HCT116 (cell line): ENCODE results near the gene GPC5.

Source experiments
- EZH2 ChIP-seq: fragments of 200-600 bp; sonication (generic); IDR thresholded peaks from 2 replicates; pipeline ENCODE4 v1.6.1; 2017; ENCODE audit warnings: antibody characterized with exemption, mixed run types
- JUND ChIP-seq: IDR thresholded peaks from 2 replicates; pipeline ENCODE4 v1.6.1; 2012
- POLR2A ChIP-seq: IDR thresholded peaks from 2 replicates; pipeline ENCODE4 v1.7.0; 2011; ENCODE audit warnings: borderline replicate concordance; ENCODE audit not compliant: insufficient read depth, insufficient read length; ENCODE audit errors: extremely low read depth
- POLR2AphosphoS5 ChIP-seq: IDR thresholded peaks from 2 replicates; pipeline ENCODE4 v1.6.1; 2011; ENCODE audit warnings: mild to moderate bottlenecking, low read depth, low read length, moderate library complexity
- RAD21 ChIP-seq: IDR thresholded peaks from 2 replicates; pipeline ENCODE4 v1.6.1; 2012; ENCODE audit warnings: low read depth, mild to moderate bottlenecking
- SIN3A ChIP-seq: IDR thresholded peaks from 2 replicates; pipeline ENCODE4 v1.6.1; 2012; ENCODE audit warnings: low read depth
- SP1 ChIP-seq: IDR thresholded peaks from 2 replicates; pipeline ENCODE4 v1.6.1; 2012; ENCODE audit warnings: low read depth
- YY1 ChIP-seq: IDR thresholded peaks from 2 replicates; pipeline ENCODE4 v1.6.1; 2011; ENCODE audit warnings: low read length, low read depth, moderate library complexity, mild to moderate bottlenecking; ENCODE audit not compliant: insufficient replicate concordance; ENCODE audit errors: extremely low read depth
- TF ChIP-seq, protein P1 (sequence below), 3 experiments: fragments of 200-600 bp in 1 of 3; sonication (generic) in 1 of 3; IDR thresholded peaks in 2 of 3; conservative IDR thresholded peaks in 1 of 3; 2 replicates each; pipeline ENCODE4 v1.5.1; 2012 to 2017; ENCODE audit warnings: low read depth in 2 of 3, low read length in 2 of 3, antibody characterized with exemption in 1 of 3, borderline replicate concordance in 1 of 3, control low read depth in 1 of 3, mild to moderate bottlenecking in 1 of 3, mixed read lengths in 1 of 3, mixed run types in 1 of 3, moderate library complexity in 1 of 3; ENCODE audit not compliant: insufficient read depth in 1 of 3
- TF ChIP-seq, protein P2 (sequence below): IDR thresholded peaks from 2 replicates; pipeline ENCODE4 v1.6.1; 2012
- TF ChIP-seq, protein P3 (sequence below): IDR thresholded peaks from 2 replicates; pipeline ENCODE4 v1.6.1; 2011; ENCODE audit warnings: mild to moderate bottlenecking, low read length, moderate library complexity; ENCODE audit not compliant: insufficient replicate concordance; ENCODE audit errors: extremely low read depth

DNA sequence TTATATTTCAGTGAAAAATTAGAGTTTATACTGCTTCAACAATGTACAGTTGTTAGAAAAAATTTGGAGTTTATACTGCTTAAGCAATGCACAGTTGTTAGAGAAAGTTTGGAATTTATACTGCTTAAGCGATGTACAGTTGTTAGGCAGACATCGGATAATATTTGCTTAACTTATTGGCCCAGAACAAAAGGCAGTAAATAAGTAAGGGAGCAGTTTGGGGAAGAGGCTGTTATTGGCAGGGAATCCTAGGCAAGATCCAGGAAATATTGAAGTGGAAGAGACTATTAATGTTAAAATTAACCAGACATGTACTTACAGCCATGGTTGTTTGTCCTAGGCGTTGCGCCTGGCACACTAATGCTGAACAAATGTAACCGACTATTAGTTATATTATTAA, 166.9 kb downstream of the GPC5 start:
- TF ChIP-seq, protein P1, sequence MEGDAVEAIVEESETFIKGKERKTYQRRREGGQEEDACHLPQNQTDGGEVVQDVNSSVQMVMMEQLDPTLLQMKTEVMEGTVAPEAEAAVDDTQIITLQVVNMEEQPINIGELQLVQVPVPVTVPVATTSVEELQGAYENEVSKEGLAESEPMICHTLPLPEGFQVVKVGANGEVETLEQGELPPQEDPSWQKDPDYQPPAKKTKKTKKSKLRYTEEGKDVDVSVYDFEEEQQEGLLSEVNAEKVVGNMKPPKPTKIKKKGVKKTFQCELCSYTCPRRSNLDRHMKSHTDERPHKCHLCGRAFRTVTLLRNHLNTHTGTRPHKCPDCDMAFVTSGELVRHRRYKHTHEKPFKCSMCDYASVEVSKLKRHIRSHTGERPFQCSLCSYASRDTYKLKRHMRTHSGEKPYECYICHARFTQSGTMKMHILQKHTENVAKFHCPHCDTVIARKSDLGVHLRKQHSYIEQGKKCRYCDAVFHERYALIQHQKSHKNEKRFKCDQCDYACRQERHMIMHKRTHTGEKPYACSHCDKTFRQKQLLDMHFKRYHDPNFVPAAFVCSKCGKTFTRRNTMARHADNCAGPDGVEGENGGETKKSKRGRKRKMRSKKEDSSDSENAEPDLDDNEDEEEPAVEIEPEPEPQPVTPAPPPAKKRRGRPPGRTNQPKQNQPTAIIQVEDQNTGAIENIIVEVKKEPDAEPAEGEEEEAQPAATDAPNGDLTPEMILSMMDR (IDR thresholded peaks at IDR 0.05 in 2 of 3, conservative IDR thresholded peaks at IDR 0.05 in 1 of 3; ENCODE audit: borderline replicate concordance in 1 of 3, insufficient read depth in 1 of 3, low read depth in 2 of 3, low read length in 2 of 3): no peak
- TF ChIP-seq SP1: no peak
- no peak for TF ChIP-seq POLR2AphosphoS5
- TF ChIP-seq POLR2A: no peak
- no peak for TF ChIP-seq EZH2
- TF ChIP-seq YY1: no peak
- TF ChIP-seq, protein P2, sequence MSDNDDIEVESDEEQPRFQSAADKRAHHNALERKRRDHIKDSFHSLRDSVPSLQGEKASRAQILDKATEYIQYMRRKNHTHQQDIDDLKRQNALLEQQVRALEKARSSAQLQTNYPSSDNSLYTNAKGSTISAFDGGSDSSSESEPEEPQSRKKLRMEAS: no peak
- no peak for TF ChIP-seq SIN3A
- no peak for TF ChIP-seq RAD21
- TF ChIP-seq, protein P3, sequence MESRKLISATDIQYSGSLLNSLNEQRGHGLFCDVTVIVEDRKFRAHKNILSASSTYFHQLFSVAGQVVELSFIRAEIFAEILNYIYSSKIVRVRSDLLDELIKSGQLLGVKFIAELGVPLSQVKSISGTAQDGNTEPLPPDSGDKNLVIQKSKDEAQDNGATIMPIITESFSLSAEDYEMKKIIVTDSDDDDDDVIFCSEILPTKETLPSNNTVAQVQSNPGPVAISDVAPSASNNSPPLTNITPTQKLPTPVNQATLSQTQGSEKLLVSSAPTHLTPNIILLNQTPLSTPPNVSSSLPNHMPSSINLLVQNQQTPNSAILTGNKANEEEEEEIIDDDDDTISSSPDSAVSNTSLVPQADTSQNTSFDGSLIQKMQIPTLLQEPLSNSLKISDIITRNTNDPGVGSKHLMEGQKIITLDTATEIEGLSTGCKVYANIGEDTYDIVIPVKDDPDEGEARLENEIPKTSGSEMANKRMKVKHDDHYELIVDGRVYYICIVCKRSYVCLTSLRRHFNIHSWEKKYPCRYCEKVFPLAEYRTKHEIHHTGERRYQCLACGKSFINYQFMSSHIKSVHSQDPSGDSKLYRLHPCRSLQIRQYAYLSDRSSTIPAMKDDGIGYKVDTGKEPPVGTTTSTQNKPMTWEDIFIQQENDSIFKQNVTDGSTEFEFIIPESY: no peak
- no peak for TF ChIP-seq JUND
